HEK293T (cell line): ENCODE data around the gene SLC16A12.

ENCODE experiments used
- CTCF ChIA-PET: fragments of 350-600 bp; formaldehyde crosslinking; extraction: SDS; loops from one replicate; lab custom pipeline; 2021; ENCODE audit warnings: antibody characterized with exemption, inconsistent platforms; lab: Yijun Ruan, JAX
- POLR2A ChIA-PET: fragments of 350-600 bp; formaldehyde crosslinking; extraction: SDS; loops from one replicate; lab custom pipeline; 2020; ENCODE audit warnings: antibody characterized with exemption, inconsistent platforms; lab: Yijun Ruan, JAX
- DNase-seq: peaks from one replicate; pipeline ENCODE4 v3.0.0; 2012; ENCODE audit warnings: mixed read lengths; ENCODE audit errors: extremely low spot score
- ARNT ChIP-seq: fragments of 450-650 bp; IDR thresholded peaks from 2 replicates; pipeline ENCODE4 v1.6.1; 2017; ENCODE audit warnings: mild to moderate bottlenecking
- BHLHE40 ChIP-seq: fragments of 450-650 bp; IDR thresholded peaks from 2 replicates; pipeline ENCODE4 v1.6.1; 2016; ENCODE audit warnings: mild to moderate bottlenecking, moderate library complexity, borderline replicate concordance
- CTBP1 ChIP-seq: fragments of 450-650 bp; IDR thresholded peaks from 2 replicates; pipeline ENCODE4 v1.6.1; 2016; ENCODE audit warnings: borderline replicate concordance
- ELF4 ChIP-seq: fragments of 450-650 bp; IDR thresholded peaks from 2 replicates; pipeline ENCODE4 v1.6.1; 2017; ENCODE audit warnings: antibody characterized with exemption
- FOXA1 ChIP-seq: fragments of 450-650 bp; IDR thresholded peaks from 2 replicates; pipeline ENCODE4 v1.6.1; 2016; ENCODE audit warnings: mild to moderate bottlenecking
- FOXK2 ChIP-seq: fragments of 450-650 bp; IDR thresholded peaks from 2 replicates; pipeline ENCODE4 v1.6.1; 2016; ENCODE audit warnings: mild to moderate bottlenecking
- FOXM1 ChIP-seq: fragments of 450-650 bp; IDR thresholded peaks from 2 replicates; pipeline ENCODE4 v1.6.1; 2017; ENCODE audit warnings: mild to moderate bottlenecking, borderline replicate concordance
- HDGF ChIP-seq: fragments of 450-650 bp; IDR thresholded peaks from 2 replicates; pipeline ENCODE4 v1.6.1; 2017; ENCODE audit warnings: antibody characterized with exemption, borderline replicate concordance
- L3MBTL2 ChIP-seq: fragments of 450-650 bp; conservative IDR thresholded peaks from 2 replicates; pipeline ENCODE4 v1.6.1; 2016; ENCODE audit warnings: mild to moderate bottlenecking
- LEF1 ChIP-seq: fragments of 450-650 bp; IDR thresholded peaks from 2 replicates; pipeline ENCODE4 v1.6.1; 2017; ENCODE audit warnings: mild to moderate bottlenecking, borderline replicate concordance
- NFRKB ChIP-seq: fragments of 450-650 bp; IDR thresholded peaks from 2 replicates; pipeline ENCODE4 v1.6.1; 2016; ENCODE audit warnings: mild to moderate bottlenecking, moderate library complexity
- SP1 ChIP-seq: fragments of 450-650 bp; IDR thresholded peaks from 2 replicates; pipeline ENCODE4 v1.6.1; 2017
- SUZ12 ChIP-seq: fragments of 450-650 bp; IDR thresholded peaks from 2 replicates; pipeline ENCODE4 v1.6.1; 2016; ENCODE audit warnings: mild to moderate bottlenecking
- TARDBP ChIP-seq: fragments of 450-650 bp; IDR thresholded peaks from 2 replicates; pipeline ENCODE4 v1.6.1; 2016
- ZNF384 ChIP-seq: fragments of 450-650 bp; IDR thresholded peaks from 2 replicates; pipeline ENCODE4 v1.6.1; 2016
- TF ChIP-seq, protein P1 (sequence below): fragments of 450-650 bp; IDR thresholded peaks from 2 replicates; pipeline ENCODE4 v1.6.1; 2016

SLC16A12 gene

DNA sequence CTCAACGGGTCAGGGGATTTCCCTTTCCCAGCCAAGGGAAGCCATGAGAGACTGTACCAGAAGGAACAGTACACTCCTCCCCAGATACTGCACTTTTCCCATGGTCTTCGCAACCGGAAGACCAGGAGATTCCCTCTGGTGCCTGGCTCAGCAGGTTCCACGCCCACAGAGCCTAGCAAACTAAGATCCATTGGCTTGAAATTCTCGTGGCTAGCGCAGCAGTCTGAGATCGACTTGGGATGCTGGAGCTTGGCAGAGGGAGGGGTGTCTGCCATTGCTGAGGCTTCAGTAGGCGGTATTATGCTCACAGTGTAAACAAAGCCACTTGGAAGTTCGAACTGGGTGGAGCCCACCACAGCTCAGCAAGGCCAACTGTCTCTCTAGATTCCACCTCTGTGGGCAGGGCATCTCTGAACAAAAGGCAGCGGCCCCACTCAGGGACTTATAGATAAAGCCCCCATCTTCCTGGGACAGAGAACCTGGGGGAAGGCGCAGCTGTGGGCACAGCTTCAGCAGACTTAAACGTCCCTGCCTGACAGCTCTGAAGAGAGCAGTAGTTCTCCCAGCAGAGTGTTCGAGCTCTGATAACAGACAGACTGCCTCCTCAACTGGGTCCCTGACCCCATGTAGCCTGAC is 29.6 kb downstream of the SLC16A12 start:
- ChIA-PET CTCF (interaction anchor here (0.6 kb wide), 1 partner anchor 116 kb away, joined by 3 read pairs; no protein-coding TSS in a partner anchor), POLR2A (no interaction called here)
- TF ChIP-seq NFRKB (no peak), TARDBP (no peak), FOXA1 (no peak), ELF4 (no peak), CTBP1 (no peak), L3MBTL2 (no peak), BHLHE40 (no peak), FOXM1 (no peak), ARNT (no peak), ZNF384 (no peak), LEF1 (no peak), HDGF (no peak), FOXK2 (no peak), SUZ12 (no peak)
- TF ChIP-seq, protein P1, sequence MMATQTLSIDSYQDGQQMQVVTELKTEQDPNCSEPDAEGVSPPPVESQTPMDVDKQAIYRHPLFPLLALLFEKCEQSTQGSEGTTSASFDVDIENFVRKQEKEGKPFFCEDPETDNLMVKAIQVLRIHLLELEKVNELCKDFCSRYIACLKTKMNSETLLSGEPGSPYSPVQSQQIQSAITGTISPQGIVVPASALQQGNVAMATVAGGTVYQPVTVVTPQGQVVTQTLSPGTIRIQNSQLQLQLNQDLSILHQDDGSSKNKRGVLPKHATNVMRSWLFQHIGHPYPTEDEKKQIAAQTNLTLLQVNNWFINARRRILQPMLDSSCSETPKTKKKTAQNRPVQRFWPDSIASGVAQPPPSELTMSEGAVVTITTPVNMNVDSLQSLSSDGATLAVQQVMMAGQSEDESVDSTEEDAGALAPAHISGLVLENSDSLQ: no peak
- no peak for DNase-seq

DNA sequence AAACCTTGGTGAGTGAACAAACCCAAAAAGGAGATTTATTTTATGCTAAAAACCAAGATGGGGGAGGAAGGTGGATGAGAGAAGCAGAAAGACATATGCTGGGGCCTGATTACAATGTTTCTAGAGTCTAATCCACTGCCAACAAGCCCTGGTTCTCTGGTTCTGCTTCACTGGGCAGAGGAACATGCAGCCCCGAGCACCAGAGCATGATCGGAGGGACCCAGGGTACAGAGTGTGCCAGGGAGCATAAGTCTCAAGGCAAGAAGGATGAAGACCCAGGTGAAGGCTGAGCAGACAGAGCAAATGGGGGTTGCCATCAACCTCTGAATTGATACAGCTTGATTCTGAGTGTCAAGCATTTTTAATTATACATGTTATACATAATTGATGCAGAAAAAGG is 30.7 kb downstream of the SLC16A12 start:
- DNase-seq: no peak
- ChIA-PET POLR2A (no interaction called here), CTCF (no interaction called here)
- TF ChIP-seq NFRKB (no peak), BHLHE40 (no peak), SP1 (no peak), FOXM1 (no peak), LEF1 (no peak), ARNT (no peak), FOXK2 (no peak), ELF4 (no peak), SUZ12 (no peak), HDGF (no peak), TARDBP (no peak), ZNF384 (no peak), L3MBTL2 (no peak), CTBP1 (no peak), FOXA1 (no peak)
- TF ChIP-seq, protein P1: no peak

DNA sequence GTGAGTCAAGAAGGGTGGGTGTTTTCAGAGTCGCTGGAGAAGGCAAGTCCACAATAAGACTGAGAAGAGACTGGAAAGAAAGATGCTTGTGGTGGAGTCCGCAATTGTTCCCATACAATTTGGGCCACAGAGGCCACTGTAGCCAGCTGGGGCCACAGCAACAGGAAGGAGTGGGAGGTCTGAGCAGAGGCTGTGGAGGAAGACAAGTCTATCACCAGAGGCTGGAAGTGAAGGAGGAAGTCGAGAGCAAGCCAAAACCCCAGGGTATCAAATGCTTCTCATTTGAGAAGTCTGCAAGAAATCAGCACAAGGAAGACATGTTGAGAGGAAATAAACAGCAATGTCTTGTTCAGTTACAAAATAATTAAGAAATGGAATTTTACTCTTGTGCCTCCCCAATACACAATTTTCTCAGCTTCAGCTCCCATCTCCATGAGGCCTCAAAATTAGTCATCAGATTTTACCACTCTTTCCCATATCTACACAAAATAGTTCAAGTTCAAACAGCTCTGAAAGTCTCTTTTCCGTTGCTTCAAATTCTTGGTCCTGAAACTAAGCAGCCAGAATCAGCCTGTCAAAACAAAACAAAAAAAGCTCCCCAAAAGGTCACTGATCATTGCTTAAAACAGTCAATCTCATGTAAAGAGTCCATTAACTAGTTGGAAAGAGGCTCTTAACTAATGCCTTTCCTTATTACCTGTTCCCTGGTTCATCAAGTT is 31.6 kb downstream of the SLC16A12 start:
- CTCF ChIA-PET: no interaction called here
- TF ChIP-seq FOXK2: no peak
- TF ChIP-seq, protein P1: no peak
- TF ChIP-seq ZNF384: no peak
- no peak for TF ChIP-seq CTBP1
- TF ChIP-seq LEF1: no peak
- TF ChIP-seq FOXM1: no peak
- TF ChIP-seq TARDBP: no peak
- TF ChIP-seq FOXA1: no peak
- no peak for TF ChIP-seq ELF4
- TF ChIP-seq ARNT: no peak
- TF ChIP-seq BHLHE40: no peak
- TF ChIP-seq NFRKB: no peak
- TF ChIP-seq L3MBTL2: no peak
- no peak for TF ChIP-seq SP1
- no peak for TF ChIP-seq SUZ12
- no peak for TF ChIP-seq HDGF
- POLR2A ChIA-PET: no interaction called here
- no peak for DNase-seq

DNA sequence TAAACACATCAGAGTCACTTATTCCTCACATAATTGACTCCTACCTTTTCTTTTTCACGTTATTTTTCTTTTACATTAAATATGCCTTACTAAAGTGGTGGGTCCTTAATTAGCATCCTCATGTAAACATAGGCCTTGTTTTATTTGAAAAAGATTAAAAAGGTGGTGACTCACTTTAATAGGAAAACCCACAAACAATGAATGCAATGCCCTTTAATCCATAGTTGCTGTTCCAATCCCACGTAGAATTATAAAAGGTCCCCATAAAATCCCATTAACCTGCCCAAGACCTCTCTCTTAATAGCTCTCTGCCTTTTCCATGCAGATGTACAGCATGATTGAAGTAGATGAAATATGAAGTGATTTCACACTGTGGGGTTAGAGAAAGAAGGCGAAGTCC is 32.2 kb downstream of the SLC16A12 start:
- ChIA-PET POLR2A (no interaction called here), CTCF (no interaction called here)
- no peak for DNase-seq
- TF ChIP-seq CTBP1: no peak
- no peak for TF ChIP-seq FOXK2
- no peak for TF ChIP-seq LEF1

DNA sequence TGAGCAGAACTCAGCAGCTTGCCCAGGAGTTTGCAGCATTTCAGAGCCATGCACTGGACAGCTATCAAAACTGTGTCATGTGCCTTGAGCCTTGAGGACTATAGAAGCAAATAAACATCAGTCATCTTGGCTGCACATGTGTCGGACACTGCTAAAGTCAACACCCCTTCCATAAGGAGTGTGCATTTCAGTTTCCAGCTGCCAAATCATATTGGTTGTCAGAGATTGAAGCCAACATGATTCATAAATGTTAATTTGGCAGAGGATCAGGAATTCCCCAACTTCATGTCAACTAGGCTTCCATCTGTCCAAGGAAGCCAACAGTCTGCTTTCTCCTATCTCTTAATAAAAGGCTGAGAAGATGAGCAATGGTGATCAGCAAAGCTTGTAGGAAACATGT is 32.8 kb downstream of the SLC16A12 start:
- ChIA-PET POLR2A (no interaction called here), CTCF (no interaction called here)
- DNase-seq: no peak
- TF ChIP-seq NFRKB (no peak), HDGF (no peak), SP1 (no peak), L3MBTL2 (no peak), FOXK2 (no peak), FOXM1 (no peak), FOXA1 (no peak), SUZ12 (no peak), ZNF384 (no peak)
- TF ChIP-seq, protein P1: no peak

DNA sequence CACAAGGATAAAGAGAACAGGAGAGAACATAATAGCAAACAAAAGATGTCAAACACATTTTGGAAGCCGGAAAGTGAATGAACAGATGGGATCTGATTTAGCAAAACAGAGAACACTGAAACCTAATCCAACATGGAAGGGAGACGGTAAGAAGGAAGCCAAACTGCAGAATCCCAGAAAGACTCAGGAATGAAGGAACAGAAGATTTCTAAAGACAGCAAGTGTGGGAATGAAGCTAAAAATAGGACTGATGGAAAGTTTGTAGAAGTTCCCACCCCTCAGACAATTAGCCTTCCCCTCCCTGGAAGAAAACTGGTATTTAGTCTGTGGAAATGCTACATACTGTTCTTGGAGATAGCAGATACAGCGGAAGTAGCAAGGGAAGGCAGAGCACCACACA is 40.8 kb downstream of the SLC16A12 start:
- no peak for TF ChIP-seq CTBP1
- no peak for TF ChIP-seq ZNF384
- no peak for TF ChIP-seq ELF4
- no peak for TF ChIP-seq FOXK2
- TF ChIP-seq SUZ12: no peak
- no peak for TF ChIP-seq LEF1
- TF ChIP-seq, protein P1: no peak
- TF ChIP-seq NFRKB: no peak
- no peak for TF ChIP-seq ARNT
- TF ChIP-seq SP1: no peak
- TF ChIP-seq TARDBP: no peak
- ChIA-PET POLR2A (interaction anchor here (1.4 kb wide), 1 partner anchor 207 kb away, joined by 4 read pairs; the partner anchor contains the start of gene KIF20B), CTCF (no interaction called here)
- DNase-seq: no peak
